NCI-H774 (cell line): ENCODE data around the gene GMEB1.
"Not testable (repeated sequence)": the region's sequence is repeated elsewhere in the genome, so short reads cannot be mapped to it uniquely, and the experiment has no call there.

Source experiments
- DNase-seq: peaks from one replicate; lab custom pipeline; 2025; lab: John Stamatoyannopoulos, UW

Gene GMEB1

GRCh38 chr1:28672971-28673370 lies 4.4 kb downstream of the GMEB1 start:
- not testable (repeated sequence) for DNase-seq

- DNase-seq: no peak
Measured at GRCh38 chr1:28675924-28676257, 7.3 kb downstream of the GMEB1 start.

- no peak for DNase-seq
Measured at GRCh38 chr1:28680151-28680550, 11.6 kb downstream of the GMEB1 start.

- no peak for DNase-seq
Measured at GRCh38 chr1:28682840-28683239, 14.3 kb downstream of the GMEB1 start.

GRCh38 chr1:28684937-28685336 lies 16.4 kb downstream of the GMEB1 start:
- no peak for DNase-seq

GRCh38 chr1:28691627-28692026 lies 23.0 kb downstream of the GMEB1 start:
- not testable (repeated sequence) for DNase-seq

- no peak for DNase-seq
Measured at GRCh38 chr1:28703629-28704028, 35.0 kb downstream of the GMEB1 start.

GRCh38 chr1:28716336-28716735 lies 47.8 kb downstream of the GMEB1 start:
- no peak for DNase-seq

- DNase-seq: no peak
Measured at GRCh38 chr1:28718166-28718565, 49.6 kb downstream of the GMEB1 start.

GRCh38 chr1:28718586-28719331 lies 50.2 kb downstream of the GMEB1 start:
- no peak for DNase-seq

- DNase-seq: no peak
Measured at GRCh38 chr1:28719332-28719619, 50.7 kb downstream of the GMEB1 start.

GRCh38 chr1:28720376-28720775 lies 51.8 kb downstream of the GMEB1 start:
- DNase-seq: no peak

- not testable (repeated sequence) for DNase-seq
Measured at GRCh38 chr1:28721927-28722326, 53.3 kb downstream of the GMEB1 start.

- DNase-seq: not testable (repeated sequence)
Measured at GRCh38 chr1:28725365-28725764, 56.8 kb downstream of the GMEB1 start.

- DNase-seq: no peak
Measured at GRCh38 chr1:28735961-28736449, 67.4 kb downstream of the GMEB1 start.

GRCh38 chr1:28736450-28737306 lies 68.1 kb downstream of the GMEB1 start, which contains the start of gene YTHDF2:
Gene YTHDF2 (plus strand): TSS chr1:28736940. CDS start chr1:28737121, 181 bp downstream.
- DNase-seq: peak; percentile 85

GRCh38 chr1:28737307-28738132 lies 68.9 kb downstream of the GMEB1 start:
- peak; percentile 7 for DNase-seq

GRCh38 chr1:28740118-28740517 lies 71.5 kb downstream of the GMEB1 start:
- DNase-seq: no peak

- DNase-seq: no peak
Measured at GRCh38 chr1:28744184-28744583, 75.6 kb downstream of the GMEB1 start.

- DNase-seq: no peak
Measured at GRCh38 chr1:28745653-28746173, 77.1 kb downstream of the GMEB1 start.

GRCh38 chr1:28750330-28750729 lies 81.7 kb downstream of the GMEB1 start:
- no peak for DNase-seq

GRCh38 chr1:28750771-28751294 lies 82.2 kb downstream of the GMEB1 start:
- not testable (repeated sequence) for DNase-seq
